HepG2 (cell line): Measurements from ENCODE around the gene TUFM. TPM values are rescaled to one million over a fixed set of nuclear protein-coding genes. Genes with fewer than 3 reads are reported as not detected.

Experiments
- ATAC-seq: fragments of 200-7000 bp; cut with Tn5 transposase; 3 replicates; pipeline ENCODE4 v1.9.1; 2020; ENCODE audit warnings: mild to moderate bottlenecking, moderate library complexity
- BruUV-seq: library from RNA; stranded (reverse); fragments of 400-500 nt; replicated peaks from 2 replicates; lab custom pipeline; 2021; lab: Mats Ljungman, UMichigan
- CTCF ChIA-PET: fragments of 300-600 bp; formaldehyde crosslinking; extraction: SDS; loops from one replicate; lab custom pipeline; 2021; ENCODE audit warnings: low total read pairs, inconsistent platforms, low intra/inter-chr PET ratio; lab: Yijun Ruan, JAX
- POLR2A ChIA-PET: fragments of 350-600 bp; sonication (Branson Sonifier 250); formaldehyde crosslinking; loops from one replicate; lab custom pipeline; 2020; ENCODE audit warnings: antibody characterized with exemption, inconsistent platforms; lab: Yijun Ruan, JAX
- DNase-seq: peaks from one replicate; pipeline ENCODE4 v3.0.0-alpha.2; 2015; ENCODE audit warnings: low spot score
- FAIRE-seq: peaks from 3 replicates; lab custom pipeline; 2011; peaks lifted over from hg19 to GRCh38; lab: Jason Lieb, UNC
- H2AFZ ChIP-seq: one replicate; pipeline ENCODE4 v1.6.1; 2011; ENCODE audit warnings: low read length, inconsistent platforms
- H3K27ac ChIP-seq: fragments of 300-600 bp; 3 replicates; pipeline ENCODE4 v1.8.0; 2011; ENCODE audit warnings: mixed run types, mild to moderate bottlenecking, mixed read lengths, low read length, inconsistent platforms; ENCODE audit not compliant: insufficient read depth; ENCODE audit errors: extremely low read length
- H3K27me3 ChIP-seq, 2 experiments: fragments of 200-600 bp in 1 of 2; 2 replicates in 1 of 2; 3 replicates in 1 of 2; pipeline versions ENCODE4 v1.6.0 to v1.8.0; 2011; ENCODE audit warnings: low read length in 2 of 2, mild to moderate bottlenecking in 2 of 2, moderate library complexity in 2 of 2, inconsistent platforms in 1 of 2; ENCODE audit not compliant: insufficient read depth in 2 of 2, control insufficient read depth in 1 of 2
- H3K36me3 ChIP-seq, 2 experiments: fragments of 200-600 bp in 1 of 2; replicated peaks in 1 of 2; 2 replicates in 1 of 2; 3 replicates in 1 of 2; pipeline versions ENCODE4 v1.5.1 to v1.8.0; 2011; ENCODE audit warnings: low read length in 2 of 2, inconsistent platforms in 1 of 2; ENCODE audit not compliant: insufficient read depth in 2 of 2, control insufficient read depth in 1 of 2
- H3K4me1 ChIP-seq: 2 replicates; pipeline ENCODE4 v1.5.1; 2012; ENCODE audit warnings: low read length, inconsistent platforms; ENCODE audit not compliant: insufficient read depth
- H3K4me2 ChIP-seq: 2 replicates; pipeline ENCODE4 v1.6.0; 2011; ENCODE audit warnings: low read depth, low read length, inconsistent platforms
- H3K4me3 ChIP-seq, 3 experiments: fragments of 200-600 bp in 1 of 3; sonication (generic), shearing (Covaris generic) in 1 of 3; replicated peaks in 1 of 3; 2 replicates each; pipeline ENCODE4 v1.5.1; 2011 to 2016; ENCODE audit warnings: low read length in 3 of 3, inconsistent platforms in 2 of 3, low read depth in 2 of 3, mild to moderate bottlenecking in 2 of 3, control low read depth in 1 of 3, mixed read lengths in 1 of 3; ENCODE audit not compliant: insufficient read depth in 1 of 3
- H3K79me2 ChIP-seq: one replicate; pipeline ENCODE4 v1.6.1; 2011; ENCODE audit warnings: low read length, inconsistent platforms; ENCODE audit not compliant: insufficient read depth
- H3K9ac ChIP-seq: 2 replicates; pipeline ENCODE4 v1.6.0; 2011; ENCODE audit warnings: mild to moderate bottlenecking, low read depth, low read length, inconsistent platforms; ENCODE audit not compliant: insufficient read depth
- H3K9me3 ChIP-seq: 2 replicates; pipeline ENCODE4 v1.5.1; 2012; ENCODE audit warnings: mild to moderate bottlenecking, low read length
- H4K20me1 ChIP-seq: 2 replicates; pipeline ENCODE4 v1.6.0; 2011; ENCODE audit warnings: inconsistent platforms, mild to moderate bottlenecking, low read length, moderate library complexity; ENCODE audit not compliant: insufficient read depth
- MAZ ChIP-seq, 2 experiments: sonication (generic) in 1 of 2; formaldehyde crosslinking in 1 of 2; IDR thresholded peaks; 2 replicates each; pipeline versions ENCODE4 v1.5.0 to v1.6.1; 2012 to 2020; ENCODE audit warnings: low read depth in 2 of 2, mild to moderate bottlenecking in 2 of 2, borderline replicate concordance in 1 of 2, improper control_type of control experiment in 1 of 2, low read length in 1 of 2, missing genetic modification reagents in 1 of 2, moderate library complexity in 1 of 2
- RBFOX2 ChIP-seq: fragments of 200-400 bp; formaldehyde crosslinking; IDR thresholded peaks from 2 replicates; pipeline ENCODE4 v1.6.1; 2017; ENCODE audit warnings: low read depth, mild to moderate bottlenecking, low read length
- SP4 ChIP-seq: sonication (generic); formaldehyde crosslinking; IDR thresholded peaks from 2 replicates; pipeline ENCODE4 v1.8.1; 2023; ENCODE audit warnings: mild to moderate bottlenecking, missing genetic modification reagents
- YY1 ChIP-seq: IDR thresholded peaks from 2 replicates; pipeline ENCODE4 v1.6.1; 2011; ENCODE audit warnings: low read length, low read depth, moderate library complexity, mild to moderate bottlenecking; ENCODE audit not compliant: insufficient read depth, insufficient replicate concordance
- WGBS: methylation state at CpG from one replicate; pipeline ENCODE4 v1.1.6; 2017; ENCODE audit warnings: low lambda C conversion rate; 5-methylcytosine and 5-hydroxymethylcytosine counted together
- in situ Hi-C: cut with HindIII; loops from 2 replicates; pipeline ENCODE4 v1.10.0; 2017; ENCODE audit warnings: low pct_unique_long_range_greater_than_20kb; ENCODE audit not compliant: extremely low pct_ligation_motif_present
- intact Hi-C: fragments of 100-400 bp; cut with micrococcal nuclease; formaldehyde crosslinking; loops from one replicate; pipeline ENCODE4 v1.10.0; 2022; ENCODE audit not compliant: unreplicated experiment
- polyA plus RNA-seq, 8 experiments: library from polyadenylated mRNA; depleted of rRNA in 3 of 8; stranded (reverse) in 7 of 8; unstranded in 1 of 8; fragments of >200 nt; fragmentation: Illumina TruSeq in 4 of 8; extraction: Trizol in 4 of 8; gene quantifications; 2 replicates each; pipeline versions ENCODE4 v1.2.1 to v1.2.3, GENCODE V29; 2011 to 2016; ENCODE audit warnings: low read depth in 4 of 8, missing spikeins in 1 of 8, mixed read lengths in 1 of 8; ENCODE audit not compliant: insufficient read depth in 1 of 8
- total RNA-seq, 5 experiments: library from RNA; depleted of rRNA; stranded (reverse); fragments of >200 nt; fragmentation: Illumina TruSeq; extraction: Trizol; gene quantifications; 2 replicates each; pipeline ENCODE4 v1.2.3, GENCODE V29; 2016; ENCODE audit warnings: low read depth in 1 of 5
- TF ChIP-seq, protein P1 (sequence below): IDR thresholded peaks from 2 replicates; pipeline ENCODE4 v1.6.1; 2016; ENCODE audit warnings: low read depth, borderline replicate concordance

TUFM gene
- total and polyA plus RNA-seq, 2 of the 13 experiments (the other 11 are each of a cell fraction or from before 2014, with no cell fraction given) = 206 to 298 TPM

DNA sequence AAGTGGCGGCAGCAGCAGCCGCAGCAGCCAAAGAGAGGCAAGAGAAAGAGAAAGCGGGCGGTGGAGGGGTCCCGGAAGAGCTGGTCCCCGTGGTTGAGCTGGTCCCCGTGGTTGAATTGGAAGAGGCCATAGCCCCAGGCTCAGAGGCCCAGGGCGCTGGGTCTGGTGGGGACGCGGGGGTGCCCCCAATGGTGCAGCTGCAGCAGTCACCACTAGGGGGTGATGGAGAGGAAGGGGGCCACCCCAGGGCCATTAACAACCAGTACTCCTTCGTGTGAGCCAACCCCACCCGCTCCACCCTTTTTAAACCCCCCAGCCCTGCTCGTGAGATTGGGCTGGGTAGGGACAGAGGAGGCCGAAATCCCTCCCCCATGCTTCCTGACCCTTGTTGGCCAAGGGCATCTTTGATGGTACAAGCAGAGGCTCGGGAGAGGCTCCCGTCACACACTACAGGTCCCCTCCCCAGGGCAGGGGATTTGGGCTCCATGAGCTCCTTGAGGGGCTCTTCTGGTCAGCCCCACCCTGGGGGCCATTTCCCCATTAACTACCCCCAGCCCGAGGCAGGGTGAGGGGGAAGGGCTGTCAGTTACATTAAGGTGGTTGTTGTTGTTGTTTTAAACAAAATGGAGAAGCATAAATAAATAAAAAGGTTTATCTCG lies 27.5 kb upstream of the TUFM start (continued):
- TF ChIP-seq MAZ (IDR thresholded peaks at IDR 0.05; ENCODE audit: borderline replicate concordance, low read depth, low read length) (peak; percentile 69; the same call in 1 of the 2 replicates), MAZ (CRISPR knock-in tag; IDR thresholded peaks at IDR 0.05; ENCODE audit: low read depth) (0 out of 2 replicates have a peak, but pooled peaks have one; percentile 31), SP4 (CRISPR knock-in tag) (0 out of 2 replicates have a peak, but pooled peaks have one; percentile 32), YY1 (peak; percentile 14)

DNA sequence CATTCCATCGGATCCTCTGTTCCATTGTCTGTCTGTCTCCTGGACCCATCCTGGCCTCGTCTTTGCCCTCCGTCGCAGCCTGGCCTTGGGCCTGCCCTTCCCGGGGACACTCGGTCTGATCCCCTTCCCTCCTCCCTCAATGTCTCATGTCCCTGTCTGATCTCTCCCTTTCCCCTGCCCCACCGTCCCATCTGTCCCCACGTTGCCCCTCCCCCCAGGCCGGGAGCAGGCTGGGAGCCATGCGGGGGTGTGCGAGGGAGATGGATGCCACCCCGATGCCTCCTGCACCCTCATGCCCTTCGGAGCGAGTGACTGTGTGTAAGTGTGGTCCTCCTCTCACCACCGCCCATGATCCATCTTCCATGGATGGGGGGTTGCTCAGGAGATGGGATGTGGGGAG lies 26.8 kb upstream of the TUFM start:
- no peaks in the 10 kb centered on the region for H4K20me1 ChIP-seq
- H2AFZ ChIP-seq = no peak overlapping the region
- WGBS = 97% methylated on average over 15 of the region's 15 CpGs
- no TSS peak for BruUV-seq
- DNase-seq = no peak
- H3K4me2 ChIP-seq = no peak overlapping the region
- in situ Hi-C loops = no loop called here
- CTCF ChIA-PET = interaction anchor here (0.6 to 2.9 kb wide), 2 partner anchors 50 to 73 kb away, joined by 3 to 32 read pairs; no protein-coding TSS in a partner anchor
- ATAC-seq = no peak
- FAIRE-seq = no peak
- no peaks in the 10 kb centered on the region for H3K9me3 ChIP-seq
- H3K27ac ChIP-seq = no peak overlapping the region
- no peaks in the 10 kb centered on the region for H3K27me3 ChIP-seq
- H3K79me2 ChIP-seq = no peaks in the 10 kb centered on the region
- H3K4me1 ChIP-seq = no peaks in the 10 kb centered on the region
- intact Hi-C loops = no loop called here
- TF ChIP-seq, protein P1, sequence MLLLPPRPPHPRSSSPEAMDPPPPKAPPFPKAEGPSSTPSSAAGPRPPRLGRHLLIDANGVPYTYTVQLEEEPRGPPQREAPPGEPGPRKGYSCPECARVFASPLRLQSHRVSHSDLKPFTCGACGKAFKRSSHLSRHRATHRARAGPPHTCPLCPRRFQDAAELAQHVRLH (CRISPR knock-in tag) = no peak
- peak; percentile 57; the same call in 1 of the 2 replicates for TF ChIP-seq RBFOX2
- TF ChIP-seq, all 625 proteins: peak for 1
- POLR2A ChIA-PET = interaction anchor here (1.0 to 3.2 kb wide), 4 partner anchors 8 to 74 kb away, joined by 3 to 15 read pairs (median 4); no protein-coding TSS in a partner anchor
- Histone ChIP-seq H3K36me3 (peaks cover 43 to 61% of the 10 kb centered on the region in 2 experiments), H3K4me3 (no peak overlapping the region), H3K9ac (no peak overlapping the region)
